H1 (cell line): ENCODE measurements around the gene CEBPG. TPM values are rescaled to one million over a fixed set of nuclear protein-coding genes. Genes with fewer than 3 reads are reported as not detected.

Experiments used
- ZNF274 ChIP-seq: IDR thresholded peaks from 2 replicates; pipeline ENCODE4 v1.7.0; 2012; ENCODE audit warnings: low read length, borderline replicate concordance; ENCODE audit errors: extremely low read depth
- polyA plus RNA-seq, 7 experiments: library from polyadenylated mRNA; depleted of rRNA in 3 of 7; stranded (reverse) in 5 of 7; unstranded in 2 of 7; fragments of >200 nt in 5 of 7; fragments of 200-250 nt in 2 of 7; gene quantifications; 1 replicate in 5 of 7; 2 replicates in 1 of 7; 4 replicates in 1 of 7; pipeline versions ENCODE4 v1.2.1 to v1.2.3, GENCODE V29; 2011 to 2013; ENCODE audit warnings: missing spikeins in 2 of 7, mixed read lengths in 2 of 7
- total RNA-seq: library from RNA; stranded (reverse); fragmentation: NEBNext Ultra II Directional; extraction: Animal tissue kit (Norgen Biotek cat#: 25700); gene quantifications from 2 replicates; pipeline ENCODE4 v1.2.1, GENCODE V29; 2021

Gene CEBPG
- total and polyA plus RNA-seq, 2 of the 8 experiments (the other 6 are each of a cell fraction or from before 2014, with no cell fraction given) = 12.3 to 35.4 TPM

DNA sequence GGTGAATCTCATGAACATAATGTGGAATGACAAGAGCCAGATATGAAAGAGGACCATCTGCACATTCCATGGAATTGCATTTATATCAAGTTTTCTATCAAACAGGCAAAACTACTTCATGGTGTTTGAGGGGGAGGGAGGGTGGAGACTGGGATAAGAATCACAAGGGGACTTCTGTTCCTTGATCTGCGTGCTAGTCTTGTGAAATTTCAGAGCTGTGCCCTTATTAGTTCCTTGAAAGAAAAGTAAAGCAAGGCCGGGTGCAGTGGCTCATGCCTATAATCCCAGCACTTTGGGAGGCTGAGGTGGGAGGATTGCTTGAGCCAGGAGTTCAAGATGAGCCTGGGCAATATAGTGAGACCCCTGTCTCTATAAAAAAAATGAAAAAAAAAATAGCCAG is 30.2 kb upstream of the CEBPG start (continued):
- no peak for TF ChIP-seq ZNF274
- TF ChIP-seq, all 59 proteins: peak for 0
